ENCODE results near the gene ARHGEF39. TPM values are rescaled to one million over a fixed set of nuclear protein-coding genes. Genes with fewer than 3 reads are reported as not detected.

The ARHGEF39 gene
- total RNA-seq, 1 donor from 2014 or later, result 0.89 TPM

GRCh38 chr9:35659340-35659739 is 5.7 kb downstream of the ARHGEF39 start:
- Mint-ChIP-seq H3K36me3 (ENCODE audit: low read depth) (peaks cover 33% of the 10 kb centered on the region), H3K27me3 (peaks cover 5% of the 10 kb centered on the region), H3K4me3 (peak overlapping the region; percentile 88), H3K9me3 (no peaks in the 10 kb centered on the region), H3K27ac (peak overlapping the region; percentile 99), H3K4me1 (peaks cover 78% of the 10 kb centered on the region)
- ChIA-PET CTCF (interaction anchor here (0.6 to 12.0 kb wide), 15 partner anchors 11 to 129 kb away, joined by 3 to 127 read pairs (median 6); partner anchors contain the start of genes CD72 and TESK1), POLR2A (interaction anchor here (1.0 to 18.0 kb wide), 8 partner anchors 13 to 97 kb away, joined by 3 to 549 read pairs (median 30); partner anchors contain the start of genes CD72, CREB3, TESK1 and TLN1)
- no peak for TF ChIP-seq CTCF (IDR thresholded peaks at IDR 0.05)
- DNase-seq, result no peak
- ATAC-seq (ENCODE audit: low read depth), result no peak
- intact Hi-C loops (cut with micrococcal nuclease), result loop anchor here (1.0 to 2.0 kb wide), 3 partner anchors 21 to 671 kb away; partner anchors contain the start of gene DNAJB5

- peaks cover 5% of the 10 kb centered on the region for H3K27me3 Mint-ChIP-seq
- intact Hi-C loops (cut with micrococcal nuclease), result loop anchor here (1.0 to 2.0 kb wide), 8 partner anchors 22 to 670 kb away; partner anchors contain the start of genes CREB3, DNAJB5, HINT2 and TLN1
- POLR2A ChIA-PET, result interaction anchor here (1.0 to 18.0 kb wide), 13 partner anchors 12 to 556 kb away, joined by 3 to 549 read pairs (median 12); partner anchors contain the start of genes CD72, CREB3, STOML2 and TESK1
- H3K36me3 Mint-ChIP-seq (ENCODE audit: low read depth), result peaks cover 33% of the 10 kb centered on the region
- TF ChIP-seq CTCF (IDR thresholded peaks at IDR 0.05), result no peak
- ATAC-seq (ENCODE audit: low read depth) (no peak), DNase-seq (no peak)
- H3K4me1 Mint-ChIP-seq, result peaks cover 83% of the 10 kb centered on the region
- CTCF ChIA-PET, result interaction anchor here (0.6 to 12.0 kb wide), 16 partner anchors 11 to 130 kb away, joined by 3 to 127 read pairs (median 5); partner anchors contain the start of genes CD72, GBA2, RGP1 and TESK1
- H3K4me3 Mint-ChIP-seq, result peak overlapping the region; percentile 88
- no peaks in the 10 kb centered on the region for H3K9me3 Mint-ChIP-seq
- H3K27ac Mint-ChIP-seq, result peak overlapping the region; percentile 99
These were observed 6.1 kb downstream of the ARHGEF39 start for GRCh38 chr9:35658968-35659220.

- peak; percentile 89 for DNase-seq
- TF ChIP-seq CTCF (IDR thresholded peaks at IDR 0.05), result peak; percentile 20
- Mint-ChIP-seq H3K36me3 (ENCODE audit: low read depth) (peaks cover 33% of the 10 kb centered on the region), H3K4me1 (peaks cover 85% of the 10 kb centered on the region), H3K9me3 (no peaks in the 10 kb centered on the region), H3K27ac (peak within 1 kb of the TSS; percentile 99), H3K4me3 (peak within 1 kb of the TSS; percentile 88), H3K27me3 (peaks cover 5% of the 10 kb centered on the region)
- intact Hi-C loops (cut with micrococcal nuclease), result loop anchor here (1.0 to 2.0 kb wide), 7 partner anchors 22 to 670 kb away; partner anchors contain the start of genes CREB3, DNAJB5, HINT2 and TLN1
- ATAC-seq (ENCODE audit: low read depth), result peak; percentile 68
- CTCF ChIA-PET, result interaction anchor here (0.8 to 12.0 kb wide), 18 partner anchors 11 to 130 kb away, joined by 3 to 127 read pairs (median 6); partner anchors contain the start of genes CD72, CREB3, GBA2 and RGP1
- POLR2A ChIA-PET, result interaction anchor here (0.5 to 18.0 kb wide), 26 partner anchors 8 to 555 kb away, joined by 3 to 549 read pairs (median 4); partner anchors contain the start of genes CD72, CREB3, FAM221B and HINT2
These were observed 6.6 kb downstream of the ARHGEF39 start, which contains the start of gene CCDC107 for GRCh38 chr9:35658137-35658967. CCDC107 (plus strand) TSS chr9:35658292; CDS start chr9:35658380, 88 bp downstream.

GRCh38 chr9:35657546-35658136 is 7.4 kb downstream of the ARHGEF39 start, which contains the start of gene RMRP:
RMRP (minus strand) TSS chr9:35658019.
- Mint-ChIP-seq H3K9me3 (no peaks in the 10 kb centered on the region), H3K4me3 (peak within 1 kb of the TSS; percentile 88), H3K4me1 (peaks cover 78% of the 10 kb centered on the region), H3K27ac (peak within 1 kb of the TSS; percentile 99), H3K36me3 (ENCODE audit: low read depth) (peaks cover 33% of the 10 kb centered on the region), H3K27me3 (peaks cover 5% of the 10 kb centered on the region)
- ChIA-PET CTCF (interaction anchor here (0.9 to 12.0 kb wide), 16 partner anchors 10 to 99 kb away, joined by 3 to 127 read pairs (median 6); partner anchors contain the start of genes CD72, CREB3, GBA2 and RGP1), POLR2A (interaction anchor here (0.5 to 18.0 kb wide), 25 partner anchors 8 to 555 kb away, joined by 3 to 549 read pairs (median 4); partner anchors contain the start of genes CD72, CREB3, FAM221B and HINT2)
- DNase-seq (peak; percentile 81), ATAC-seq (ENCODE audit: low read depth) (peak; percentile 81)
- no peak for TF ChIP-seq CTCF (IDR thresholded peaks at IDR 0.05)
- intact Hi-C loops (cut with micrococcal nuclease), result loop anchor here (1.0 to 2.0 kb wide), 12 partner anchors 8 to 669 kb away; partner anchors contain the start of genes ARHGEF39, CREB3, DNAJB5 and HINT2
